ENCODE measurements around the gene ENPP7.

ENPP7 gene

DNA sequence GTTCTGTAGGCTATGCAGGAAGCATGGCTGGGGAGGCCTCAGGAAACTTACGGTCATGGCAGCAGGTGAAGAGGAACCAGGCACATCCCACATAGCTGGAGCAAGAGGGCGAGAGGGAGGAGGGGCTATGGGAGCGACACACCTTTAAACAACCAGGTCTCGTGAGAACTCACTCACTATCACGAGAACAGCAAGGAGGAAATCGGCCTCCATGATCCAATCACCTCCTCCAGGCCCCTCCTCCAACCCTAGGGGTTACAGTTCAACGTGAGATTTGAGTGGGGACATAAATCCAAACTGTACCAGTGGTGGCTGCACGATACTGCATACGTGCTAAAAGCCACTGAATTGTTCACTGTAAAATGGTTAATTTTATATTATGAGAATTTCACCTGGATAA lies 26.1 kb upstream of the ENPP7 start:
- DNase-seq: no peak

DNA sequence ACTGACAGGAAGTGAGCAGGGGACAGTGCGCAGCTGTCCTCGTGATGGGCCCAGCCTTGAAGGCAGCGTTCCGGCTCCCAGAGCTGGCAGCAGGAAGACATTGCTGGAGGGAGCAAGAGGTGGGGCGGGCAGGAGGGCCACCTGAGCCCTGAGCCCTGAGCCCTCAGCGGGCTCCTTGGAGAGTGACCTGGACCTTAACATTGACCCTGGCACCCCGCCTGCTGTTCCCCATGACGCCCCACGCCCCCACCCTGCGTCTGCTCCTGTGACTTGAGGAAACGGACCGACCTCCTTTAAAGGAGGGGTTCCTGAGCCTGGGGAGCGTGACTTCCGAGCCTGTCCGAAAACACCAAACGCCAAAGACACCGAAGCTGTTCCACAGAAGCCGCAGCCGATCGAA lies 25.1 kb upstream of the ENPP7 start:
- no peak for DNase-seq

DNA sequence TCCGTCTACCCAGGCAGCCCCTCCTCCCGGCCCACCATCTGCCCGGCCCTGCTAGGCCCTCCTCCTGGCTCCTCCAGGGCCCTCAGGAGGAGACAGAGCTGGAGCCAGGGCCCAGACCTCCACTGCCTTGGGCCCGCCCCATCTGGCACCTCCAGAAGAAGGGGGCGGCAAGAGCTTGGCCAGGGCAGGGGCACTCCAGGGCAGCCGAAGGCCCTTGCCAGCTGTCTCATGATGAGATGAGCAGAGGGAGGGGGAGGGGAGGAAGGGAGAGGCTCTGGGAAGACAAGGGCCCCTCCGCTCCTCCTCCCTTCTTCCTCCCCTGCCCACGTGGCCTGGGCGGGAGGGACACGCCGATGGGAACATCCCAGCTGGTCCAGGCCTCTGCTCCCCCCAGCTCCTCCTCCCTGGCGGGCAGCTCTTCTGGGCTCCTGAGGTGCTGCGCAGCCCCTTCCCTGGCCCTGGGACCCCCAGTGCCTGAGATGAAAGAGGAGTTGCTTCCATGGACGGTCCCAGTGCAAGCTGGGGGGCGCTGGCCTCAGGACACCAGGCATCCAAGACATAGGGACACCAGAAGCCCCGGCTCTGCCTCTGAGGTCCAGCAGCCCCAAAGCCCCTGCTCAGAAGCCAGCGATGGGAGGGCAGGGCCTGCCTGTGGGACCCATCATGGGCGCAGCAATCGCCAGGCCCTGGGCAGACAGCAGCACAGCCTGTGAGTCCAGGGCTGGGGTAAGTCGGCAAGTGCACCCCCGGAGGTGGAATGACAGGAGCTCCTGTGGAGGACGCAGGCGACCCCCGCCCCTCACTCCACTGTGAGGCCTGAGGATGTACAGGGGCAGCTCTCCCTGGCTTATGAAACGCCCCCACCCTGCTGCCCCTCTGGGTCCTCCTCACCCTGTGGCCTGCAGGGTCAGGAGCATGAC lies 23.6 kb upstream of the ENPP7 start:
- no peak for DNase-seq

DNA sequence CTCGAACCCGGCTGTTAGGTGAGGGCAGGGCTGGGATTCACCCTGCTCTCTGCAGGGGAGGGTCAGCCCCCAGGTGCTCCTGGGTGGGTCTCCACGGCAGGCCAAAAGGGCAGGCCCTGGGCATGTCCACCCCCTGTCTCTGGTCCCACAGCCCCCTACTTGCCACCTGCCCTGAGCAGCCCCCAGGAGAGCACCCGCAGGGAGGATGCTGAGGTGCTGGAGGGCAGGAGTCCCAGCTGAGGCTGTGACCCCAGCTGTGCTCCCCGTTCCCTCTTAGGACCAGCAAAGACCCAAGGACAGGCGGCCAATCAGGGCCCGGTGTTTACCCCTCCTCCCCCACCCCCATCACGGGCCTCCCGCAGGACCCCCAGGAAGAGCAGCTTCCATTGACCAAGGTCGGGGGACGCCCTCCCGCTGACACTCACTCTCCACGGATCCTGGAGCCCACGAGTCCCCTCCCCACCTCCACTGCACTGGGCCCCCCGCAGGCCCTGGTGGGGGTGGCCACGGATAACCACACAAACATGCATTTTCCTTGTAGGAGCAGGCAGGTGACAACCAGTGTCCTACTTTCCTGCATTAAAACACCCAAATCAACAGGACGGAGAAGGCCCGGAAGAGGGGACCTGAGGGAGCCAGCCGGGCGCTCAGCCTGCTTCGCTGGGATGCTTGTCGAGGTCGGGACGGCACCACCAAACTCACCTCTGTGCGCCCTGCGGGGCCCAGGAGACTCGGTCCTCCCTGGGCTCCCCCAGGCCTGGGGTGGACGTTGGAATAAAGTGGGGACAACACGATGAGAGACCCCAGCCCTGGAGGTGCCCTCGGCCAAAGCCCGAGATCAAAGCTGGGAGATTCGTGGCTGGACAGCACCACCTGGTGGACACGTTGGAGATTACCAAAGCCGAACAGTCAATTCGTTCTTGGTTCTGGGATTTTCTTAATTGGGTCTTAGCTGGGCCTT lies 22.5 kb upstream of the ENPP7 start:
- DNase-seq: peak; percentile 32

DNA sequence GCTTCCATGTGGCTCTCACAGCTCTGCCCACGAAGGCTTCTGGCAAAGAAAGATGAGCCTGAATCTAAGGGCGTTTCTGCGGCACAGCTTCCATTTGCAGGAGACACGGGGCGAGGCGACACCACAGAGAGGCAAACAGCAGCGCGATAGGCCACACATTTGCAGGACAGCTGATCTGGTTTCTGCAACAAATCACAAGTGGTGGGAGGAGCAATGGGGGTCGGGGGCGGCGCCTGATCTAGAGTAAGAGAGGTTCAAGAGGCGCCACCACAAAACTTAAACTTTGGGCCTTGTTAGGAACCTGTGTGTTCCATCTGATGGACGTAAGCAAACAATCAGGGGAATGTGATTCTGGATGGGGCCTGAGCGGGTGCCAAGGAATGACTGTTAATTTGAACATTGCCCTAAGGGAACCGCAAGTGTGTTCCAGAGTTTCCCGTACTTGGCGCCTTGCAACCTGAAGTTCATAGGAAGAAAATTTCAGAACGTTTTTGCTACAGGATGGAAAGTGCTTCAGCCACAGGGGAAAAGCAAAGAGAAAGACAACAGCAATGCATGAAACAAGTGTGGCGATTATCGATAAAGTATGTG lies 18.9 kb upstream of the ENPP7 start:
- DNase-seq: no peak

DNA sequence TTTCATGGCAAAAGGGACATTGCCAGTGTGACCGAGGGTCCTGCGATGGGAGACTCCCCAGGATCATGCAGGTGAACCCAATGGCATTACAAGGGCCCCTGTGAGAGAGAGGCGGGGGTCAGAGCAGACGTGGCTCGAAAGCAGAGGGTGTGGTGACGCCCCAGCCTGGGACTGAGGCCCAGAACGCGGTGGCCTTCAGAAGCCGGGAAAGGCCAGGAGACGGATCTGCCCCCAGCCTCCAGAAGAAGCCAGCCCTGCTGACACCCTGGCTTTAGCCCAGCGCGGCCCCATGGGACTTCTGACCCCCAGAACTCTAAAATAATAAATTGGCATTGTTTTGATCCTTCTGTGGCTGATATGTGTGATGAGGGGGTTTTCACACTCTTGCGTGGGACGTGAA lies 17.4 kb upstream of the ENPP7 start:
- DNase-seq: no peak

DNA sequence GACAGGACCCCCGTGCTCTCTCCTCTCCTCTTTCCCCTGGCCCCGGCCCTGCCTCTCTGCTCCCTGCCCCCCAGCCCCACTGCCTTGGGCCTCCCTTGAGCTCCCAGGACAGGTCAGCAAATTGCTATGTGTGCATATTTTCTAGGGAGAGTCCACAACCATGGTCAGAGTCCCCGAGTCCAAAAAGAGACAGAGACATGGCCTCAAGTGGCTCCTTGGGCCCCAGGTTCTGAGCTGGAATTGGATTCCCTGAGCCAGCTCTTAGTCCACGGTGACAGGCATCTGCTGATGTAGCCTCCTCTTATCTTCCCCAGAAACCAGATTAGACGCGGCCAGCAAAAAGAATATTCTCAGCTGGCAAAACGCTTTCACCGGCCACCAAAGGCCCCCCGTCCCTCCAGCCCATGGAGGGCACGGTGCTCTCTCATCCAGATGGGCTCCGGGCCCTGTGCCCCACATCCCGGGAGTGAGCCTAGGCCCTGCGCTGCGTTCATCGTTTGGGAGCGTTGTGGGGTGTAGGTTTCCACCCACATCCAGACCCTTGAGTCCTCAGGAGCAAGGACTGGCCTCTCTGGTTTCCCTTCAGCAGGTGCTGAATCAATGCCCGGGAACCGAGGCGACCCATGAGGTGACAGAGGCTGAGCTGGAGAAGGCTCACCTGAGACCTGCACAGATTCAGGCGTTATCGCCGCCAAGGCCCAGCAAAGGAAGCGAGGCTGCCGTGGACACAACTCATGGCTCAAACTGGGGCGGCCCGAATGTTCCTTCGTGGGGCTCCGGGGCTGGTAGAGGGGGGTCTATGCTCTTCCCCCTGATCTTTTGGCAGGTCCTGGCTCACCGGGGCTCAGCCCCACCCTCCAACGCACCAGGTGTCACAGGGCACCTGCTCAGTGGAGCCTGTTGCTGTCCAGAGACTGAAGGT lies 16.3 kb upstream of the ENPP7 start:
- no peak for DNase-seq

DNA sequence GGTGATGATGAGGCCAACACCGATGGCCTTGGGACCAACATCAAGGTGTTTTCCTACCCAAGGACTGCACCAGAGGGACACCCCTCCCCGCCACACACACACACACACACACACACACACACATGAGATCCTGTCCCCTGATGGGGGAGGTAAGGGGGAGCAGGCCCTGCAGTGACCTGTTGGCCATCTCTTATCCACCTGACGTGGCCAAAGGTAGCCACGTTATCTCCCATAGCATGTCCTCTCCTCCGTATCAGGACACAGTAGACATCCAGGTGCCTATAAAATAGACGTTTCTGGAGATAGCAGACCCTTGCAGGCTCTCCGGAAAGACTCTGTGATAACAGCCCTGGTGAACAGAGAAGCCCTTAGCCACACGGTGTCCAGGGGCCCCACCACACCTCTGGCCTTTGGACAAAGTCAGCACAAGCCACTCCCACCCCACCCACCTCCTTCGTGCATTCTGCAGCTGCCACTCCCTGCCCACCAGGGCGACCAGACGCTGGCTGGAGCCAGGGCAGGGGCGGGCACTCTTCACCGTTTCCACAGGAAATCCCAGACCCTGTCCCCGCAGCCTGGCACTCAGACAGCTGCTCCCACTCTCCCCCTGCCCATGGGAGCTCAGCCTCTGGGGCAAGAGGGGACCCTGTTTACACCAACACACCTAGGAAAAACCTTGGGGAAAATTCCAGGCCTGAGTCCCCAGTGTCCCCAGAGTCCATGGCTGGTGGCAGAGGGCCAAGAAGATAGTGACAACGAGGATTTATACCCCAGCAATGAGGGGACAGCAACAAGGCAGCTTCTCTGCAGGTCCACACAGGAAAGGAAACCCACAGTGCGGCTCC lies 15.4 kb upstream of the ENPP7 start:
- no peak for DNase-seq

DNA sequence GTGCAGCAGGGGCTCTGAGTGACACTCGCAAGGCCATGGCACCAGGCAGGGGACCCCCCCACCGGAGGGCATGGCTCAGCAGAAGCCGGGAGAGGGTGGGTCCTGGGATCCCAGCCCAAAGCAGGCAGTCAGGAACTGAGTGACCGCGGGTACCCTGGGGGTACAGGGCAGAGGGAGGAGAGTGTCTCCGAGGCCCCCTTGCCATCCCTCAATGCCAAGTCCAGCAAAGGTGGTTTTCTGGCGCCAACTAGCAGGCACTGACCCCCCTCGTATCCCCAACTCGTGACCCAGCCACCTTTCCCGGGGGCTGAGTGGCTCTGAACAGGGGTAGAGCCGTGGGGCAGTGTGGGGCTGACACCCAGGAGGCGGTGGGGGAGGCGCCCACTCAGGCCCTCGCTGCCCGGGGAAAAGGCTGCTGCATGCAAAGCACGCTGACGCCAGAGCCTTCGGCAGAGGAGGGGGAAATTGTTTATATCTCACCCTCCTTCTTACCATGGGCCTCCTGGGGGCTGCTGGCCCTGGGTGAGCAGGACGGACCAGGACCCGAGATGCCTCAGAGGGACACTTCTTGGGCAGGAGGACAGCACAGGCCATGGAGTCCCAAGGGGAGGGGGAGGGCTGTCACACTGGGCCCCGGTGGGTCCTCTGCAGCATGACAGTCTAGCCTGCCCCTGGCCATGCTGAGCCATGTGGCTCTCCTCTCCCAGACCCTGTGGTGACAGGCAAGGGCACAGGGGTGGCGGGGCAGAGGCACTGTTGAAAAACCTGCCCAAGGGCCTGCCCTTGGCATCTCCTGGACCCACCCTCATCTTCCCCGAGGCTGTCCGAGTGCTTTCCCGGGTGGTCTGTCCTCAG lies 14.6 kb upstream of the ENPP7 start:
- DNase-seq: no peak

DNA sequence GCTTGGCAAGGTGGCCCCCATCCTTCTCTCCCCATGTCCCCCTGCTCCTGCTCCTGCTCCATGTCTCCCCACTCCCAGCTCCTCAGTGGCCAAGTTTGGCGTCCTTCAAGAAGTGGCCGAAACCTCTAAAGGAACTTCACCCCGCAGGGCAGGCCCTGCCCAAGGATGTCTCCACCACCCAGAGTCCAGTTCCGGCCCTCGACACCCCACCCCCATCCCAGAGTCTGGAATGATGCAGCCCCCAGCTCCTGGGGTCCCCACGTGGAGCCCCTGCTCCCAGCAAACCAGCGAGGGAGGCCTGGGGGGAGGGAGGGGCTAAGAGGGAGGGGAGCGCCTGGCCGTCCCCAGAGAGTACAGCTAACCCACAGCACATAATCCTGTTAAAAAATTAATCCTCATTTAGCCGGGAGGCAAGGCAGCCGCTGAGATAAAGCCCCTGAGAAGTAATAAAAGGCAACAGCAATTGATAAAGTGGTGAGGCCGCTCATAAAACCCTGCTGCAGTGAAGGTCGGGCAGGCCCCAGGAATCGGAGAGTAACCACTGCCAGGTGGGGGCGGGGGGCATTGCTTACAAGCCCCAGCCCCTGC lies 9.9 kb upstream of the ENPP7 start:
- no peak for DNase-seq

DNA sequence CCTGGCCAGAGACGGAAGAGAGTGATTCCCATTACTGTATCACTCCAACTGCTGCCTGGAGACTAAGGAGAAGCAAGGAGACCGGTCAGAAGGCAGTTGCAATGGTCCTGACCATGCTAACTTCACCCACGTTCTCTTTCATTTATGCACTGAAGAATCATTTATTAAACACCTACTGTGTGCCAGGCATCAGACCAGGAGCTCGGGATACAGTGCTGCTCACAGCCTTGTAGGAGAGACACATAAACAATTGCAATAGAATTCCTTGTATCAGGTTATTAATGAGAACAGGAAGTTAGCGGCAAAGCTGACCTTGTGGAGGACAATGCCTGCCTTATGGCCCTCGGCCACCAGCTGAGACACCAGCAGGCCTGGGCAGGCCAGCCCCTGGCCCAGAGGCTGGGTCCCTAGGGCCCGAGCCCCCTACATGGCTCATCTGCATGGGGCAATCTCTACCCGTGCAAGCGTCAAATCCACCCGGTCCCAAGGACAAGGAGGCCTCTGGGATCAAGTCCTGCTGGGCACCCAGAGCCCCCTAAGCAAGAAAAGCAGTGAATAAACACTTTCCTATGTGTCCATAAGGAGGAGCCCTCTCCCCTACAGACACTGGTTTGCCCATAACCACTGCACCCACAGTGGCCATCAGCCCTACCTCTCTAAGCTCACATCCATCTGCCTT lies 8.6 kb upstream of the ENPP7 start:
- DNase-seq: no peak

DNA sequence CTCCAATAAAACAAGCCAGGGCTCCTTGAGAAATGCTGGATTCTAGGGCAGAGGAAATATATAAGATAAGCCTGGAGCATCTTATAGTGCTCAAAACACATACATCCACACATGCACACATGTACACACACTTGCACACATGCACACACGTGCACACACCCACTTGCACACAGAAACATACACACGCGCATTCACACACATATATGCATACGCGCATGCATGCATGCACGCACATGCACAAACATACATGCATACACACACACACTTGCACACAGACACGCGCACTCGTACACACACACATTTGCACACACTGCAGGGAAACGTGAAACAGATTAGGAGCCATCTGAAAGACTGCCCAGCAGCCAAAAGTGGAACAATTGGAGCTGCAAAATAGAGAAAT lies 8.0 kb upstream of the ENPP7 start:
- DNase-seq: no peak

DNA sequence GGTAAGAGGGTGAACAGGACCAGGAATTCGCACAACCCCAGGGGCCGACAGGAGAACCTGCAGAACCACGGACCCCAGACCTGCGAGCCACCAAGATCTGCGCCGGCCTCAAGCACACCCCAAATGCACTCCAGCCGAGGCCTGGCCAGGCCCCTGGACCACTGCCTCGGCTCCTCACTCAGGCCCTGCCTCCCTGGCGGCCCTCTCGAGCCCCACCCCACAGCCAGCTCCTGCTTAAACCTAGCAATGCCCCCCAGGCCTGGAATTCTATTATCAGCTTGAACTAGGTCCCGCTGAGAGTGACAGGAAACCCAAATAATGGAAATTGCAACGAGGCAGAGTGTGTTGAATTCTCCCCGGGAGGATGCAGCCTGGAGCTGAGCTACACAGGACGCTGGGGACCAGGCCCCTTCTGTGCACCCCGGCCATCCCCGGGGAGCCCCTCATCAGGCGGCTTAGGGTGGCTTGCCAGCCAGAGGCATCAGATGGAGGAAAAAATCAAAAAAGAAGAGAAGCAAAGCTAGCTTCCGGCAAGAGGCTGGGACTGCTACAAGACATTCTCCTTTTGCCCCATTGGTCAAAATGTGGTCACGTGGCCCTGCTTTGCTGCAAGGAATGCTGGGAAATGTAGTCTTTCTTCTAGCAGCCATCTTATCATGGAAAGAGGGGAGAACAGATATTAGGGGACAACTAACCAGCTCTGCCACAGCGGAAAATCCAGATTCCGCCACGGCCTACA lies 2.4 kb upstream of the ENPP7 start:
- DNase-seq: peak; percentile 89

DNA sequence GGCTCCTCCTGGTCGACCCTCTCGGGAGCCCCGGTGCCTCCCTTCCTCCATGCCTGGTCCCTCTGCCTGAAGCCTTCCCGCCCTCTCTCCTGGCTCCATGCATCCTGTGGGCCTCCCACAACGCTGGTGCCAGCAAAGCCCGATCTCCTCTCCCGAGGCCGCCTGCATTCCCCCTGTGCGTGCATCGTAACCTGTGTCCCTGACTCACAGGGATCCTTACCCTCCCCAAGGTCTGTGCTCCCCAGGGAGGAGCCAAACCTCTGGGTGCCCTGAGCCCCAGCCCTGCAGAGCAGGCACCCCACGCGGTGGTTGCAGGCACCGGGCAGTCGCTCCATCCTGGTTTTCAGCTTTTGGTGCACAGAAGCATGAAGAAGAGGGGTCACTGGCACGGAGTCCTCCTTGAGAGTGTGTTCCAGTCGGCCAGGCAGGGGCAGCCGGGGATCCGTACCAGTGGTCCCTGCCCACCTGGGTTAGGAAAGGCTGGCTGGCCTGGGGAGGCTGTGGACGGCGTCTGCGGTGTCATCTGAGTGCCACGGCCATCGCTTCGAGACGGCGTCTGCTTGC lies 1.8 kb upstream of the ENPP7 start:
- DNase-seq: no peak

DNA sequence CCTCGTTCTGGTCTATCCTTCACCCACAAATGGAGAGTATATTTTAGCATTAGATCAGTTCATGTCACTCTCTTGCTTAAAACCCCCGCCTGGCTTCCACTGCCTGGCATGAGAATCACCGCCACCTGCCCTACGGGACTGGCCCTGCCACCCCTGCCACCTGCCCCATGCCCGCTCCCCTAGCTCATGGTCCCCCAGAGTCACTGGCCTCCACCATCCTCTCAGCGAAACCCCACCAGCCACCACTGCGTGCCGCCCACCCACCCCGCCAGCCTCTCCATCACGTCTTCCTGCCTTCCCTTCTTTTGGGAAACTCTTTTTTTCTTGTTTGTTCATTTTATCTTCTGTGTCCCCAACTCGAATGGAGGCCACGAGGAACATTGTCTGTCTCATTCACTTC lies 982 bp upstream of the ENPP7 start:
- DNase-seq: no peak

DNA sequence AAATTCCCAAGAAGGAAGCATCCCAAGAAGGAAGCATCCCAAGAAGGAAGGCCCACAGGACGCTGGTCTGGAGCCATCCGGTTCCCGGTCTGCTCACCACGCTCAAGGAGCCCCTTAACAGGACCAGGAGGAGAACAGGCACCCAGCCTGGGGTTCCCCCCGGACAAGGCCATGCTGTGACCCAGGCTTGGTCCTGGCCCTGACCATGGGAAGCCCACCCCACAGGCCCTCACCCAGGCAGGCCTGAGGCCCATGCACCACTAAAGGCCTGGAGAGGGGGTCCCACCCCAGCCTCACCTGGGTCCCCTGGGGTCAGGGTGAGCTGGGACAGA lies 340 bp upstream of the ENPP7 start:
- no peak for DNase-seq

DNA sequence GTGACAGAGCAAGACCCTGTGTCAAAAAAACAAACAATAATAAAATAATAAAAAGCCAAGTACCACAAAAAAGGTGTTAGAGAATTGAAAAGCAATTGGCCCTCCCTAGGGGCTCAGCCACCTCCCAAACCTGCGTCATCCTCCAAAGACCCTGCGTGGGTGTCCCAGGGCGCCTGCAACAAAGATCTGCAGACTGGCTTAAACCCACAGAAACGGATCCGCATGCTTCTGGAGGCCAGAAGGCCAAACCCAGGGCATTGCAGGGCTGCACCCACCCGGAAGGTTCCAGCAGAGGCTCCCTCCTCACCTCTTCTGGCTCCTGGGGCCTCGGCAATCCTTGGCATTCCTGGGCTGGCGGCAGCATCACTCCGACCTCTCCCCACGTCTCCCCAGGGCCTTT lies 1.5 kb downstream of the ENPP7 start:
- no peak for DNase-seq

All from CD4-positive, alpha-beta T cell treated with Interferon gamma for 1 hour (primary cell).